Natural killer cell (primary cell): ENCODE measurements around the gene CAMTA1. TPM values are rescaled to one million over a fixed set of nuclear protein-coding genes. Genes with fewer than 3 reads are reported as not detected.
A peak's percentile ranks its signal among the peaks of the same experiment; 100 is the strongest.

Experiments
- ATAC-seq, 3 donors: fragments of 150-1000 bp in 2 of 3; fragments of 200-7000 bp in 1 of 3; cut with Tn5 transposase; 1 replicate in 1 of 3; 2 replicates in 2 of 3; pipeline ENCODE4 v1.10.0; 2021; ENCODE audit warnings: mild to moderate bottlenecking in 2 of 3, moderate library complexity in 2 of 3
- DNase-seq, 2 donors: peaks; one replicate each; pipeline versions ENCODE4 v3.0.0 to v3.0.0-alpha.2; 2013 to 2021; ENCODE audit warnings: mixed read lengths in 1 of 2
- H3K27ac ChIP-seq: one replicate; pipeline ENCODE4 v1.5.1; 2013; ENCODE audit warnings: mild to moderate bottlenecking, low read length
- H3K27me3 ChIP-seq: one replicate; pipeline ENCODE4 v1.6.1; 2013; ENCODE audit warnings: low read length; ENCODE audit not compliant: control insufficient read depth, insufficient read depth
- H3K36me3 ChIP-seq: one replicate; pipeline ENCODE4 v1.6.1; 2013; ENCODE audit warnings: low read length; ENCODE audit not compliant: control insufficient read depth, insufficient read depth
- H3K4me1 ChIP-seq: one replicate; pipeline ENCODE4 v1.6.1; 2013; ENCODE audit warnings: low read length; ENCODE audit not compliant: control insufficient read depth, insufficient read depth
- H3K4me3 ChIP-seq: one replicate; pipeline ENCODE4 v1.5.1; 2013; ENCODE audit warnings: low read length
- H3K9me3 ChIP-seq: one replicate; pipeline ENCODE4 v1.6.1; 2013; ENCODE audit warnings: low read length; ENCODE audit not compliant: control insufficient read depth, insufficient read depth
- H3K27ac Mint-ChIP-seq, 2 donors: one replicate each; pipeline ENCODE4 v1.8.0; 2022; ENCODE audit warnings: mild to moderate bottlenecking in 2 of 2, mixed read lengths in 2 of 2, moderate library complexity in 1 of 2
- H3K27me3 Mint-ChIP-seq, 2 donors: one replicate each; pipeline ENCODE4 v1.8.0; 2022; ENCODE audit warnings: low read depth in 2 of 2, mixed read lengths in 2 of 2
- H3K36me3 Mint-ChIP-seq: one replicate; pipeline ENCODE4 v1.8.0; 2022; ENCODE audit warnings: mixed read lengths
- H3K4me1 Mint-ChIP-seq, 2 donors: one replicate each; pipeline ENCODE4 v1.8.0; 2022; ENCODE audit warnings: mixed read lengths in 2 of 2
- H3K4me3 Mint-ChIP-seq: one replicate; pipeline ENCODE4 v1.8.0; 2022; ENCODE audit warnings: mild to moderate bottlenecking, moderate library complexity, mixed read lengths
- H3K9me3 Mint-ChIP-seq, 2 donors: one replicate each; pipeline ENCODE4 v1.8.0; 2022; ENCODE audit warnings: mixed read lengths in 2 of 2
- CTCF ChIP-seq: fragments of 200-600 bp; IDR thresholded peaks from one replicate; pipeline ENCODE4 v1.8.0; 2022; ENCODE audit warnings: antibody characterized with exemption
- WGBS: methylation state at CpG from one replicate; pipeline ENCODE4 v1.1.7; 2013; ENCODE audit warnings: missing lambda C conversion rate; ENCODE audit not compliant: insufficient coverage; 5-methylcytosine and 5-hydroxymethylcytosine counted together
- intact Hi-C: fragments of 100-400 bp; cut with micrococcal nuclease; formaldehyde crosslinking; loops from one replicate; pipeline ENCODE4 v1.14.2; 2022
- total RNA-seq, 4 donors: library from RNA; stranded (reverse); fragments of 120-200 nt in 1 of 4; gene quantifications; one replicate each; pipeline versions ENCODE4 v1.2.3 to v1.2.4, GENCODE V29; 2013 to 2022

The CAMTA1 gene
- total RNA-seq, 3 donors from 2014 or later (not counting 1 experiment from before 2014, with no cell fraction given) = 40.6 to 53.3 (median 44.9) TPM

GRCh38 chr1:7666249-7666648, 881.0 kb downstream of the CAMTA1 start:
- no peaks in the 10 kb centered on the region for H3K36me3 ChIP-seq
- peaks cover 14% of the 10 kb centered on the region for H3K4me1 ChIP-seq
- WGBS = 90% methylated on average over 6 of the region's 6 CpGs
- no peaks in the 10 kb centered on the region for H3K27me3 ChIP-seq
- no peaks in the 10 kb centered on the region for H3K9me3 ChIP-seq
- peaks cover 0 to 11% of the 10 kb centered on the region in 2 donors for H3K4me1 Mint-ChIP-seq
- H3K4me3 Mint-ChIP-seq = no peak overlapping the region
- no peak overlapping the region for H3K4me3 ChIP-seq
- no peak for TF ChIP-seq CTCF
- H3K27me3 Mint-ChIP-seq = peaks cover 0 to 2% of the 10 kb centered on the region in 2 donors
- H3K36me3 Mint-ChIP-seq = no peaks in the 10 kb centered on the region
- H3K27ac ChIP-seq = no peak overlapping the region
- no peak for DNase-seq
- no peak overlapping the region for H3K27ac Mint-ChIP-seq
- H3K9me3 Mint-ChIP-seq = no peaks in the 10 kb centered on the region
- ATAC-seq = no peak
- intact Hi-C loops = loop anchor here (2.0 kb wide), 1 partner anchor 237 kb away; no protein-coding TSS in a partner anchor

- Histone ChIP-seq H3K27ac (no peak overlapping the region), H3K4me3 (no peak overlapping the region), H3K9me3 (no peaks in the 10 kb centered on the region), H3K36me3 (no peaks in the 10 kb centered on the region), H3K27me3 (no peaks in the 10 kb centered on the region), H3K4me1 (peaks cover 14% of the 10 kb centered on the region)
- Mint-ChIP-seq H3K27ac (no peak overlapping the region), H3K36me3 (no peaks in the 10 kb centered on the region), H3K4me3 (no peak overlapping the region), H3K4me1 (peaks cover 0 to 11% of the 10 kb centered on the region in 2 donors), H3K9me3 (no peaks in the 10 kb centered on the region), H3K27me3 (peaks cover 0 to 3% of the 10 kb centered on the region in 2 donors)
- intact Hi-C loops = loop anchor here (1.0 to 2.0 kb wide), 2 partner anchors 86 to 236 kb away; no protein-coding TSS in a partner anchor
- 84% methylated on average over 11 of the region's 11 CpGs for WGBS
- ATAC-seq (no peak), DNase-seq (no peak)
- TF ChIP-seq CTCF = no peak
Observed at GRCh38 chr1:7667159-7667558, 881.9 kb downstream of the CAMTA1 start.

GRCh38 chr1:7667625-7668218, 882.5 kb downstream of the CAMTA1 start:
- peaks cover 16% of the 10 kb centered on the region for H3K4me1 ChIP-seq
- Mint-ChIP-seq H3K9me3 (no peaks in the 10 kb centered on the region), H3K27ac (no peak overlapping the region), H3K27me3 (peaks cover 0 to 5% of the 10 kb centered on the region in 2 donors), H3K36me3 (no peaks in the 10 kb centered on the region), H3K4me3 (no peak overlapping the region), H3K4me1 (peaks cover 0 to 11% of the 10 kb centered on the region in 2 donors)
- H3K36me3 ChIP-seq = no peaks in the 10 kb centered on the region
- peak; percentile 86 to 88 for DNase-seq
- intact Hi-C loops = loop anchor here (1.0 to 2.0 kb wide), 2 partner anchors 86 to 235 kb away; no protein-coding TSS in a partner anchor
- no peaks in the 10 kb centered on the region for H3K9me3 ChIP-seq
- H3K27ac ChIP-seq = no peak overlapping the region
- ATAC-seq = peak; percentile 83 to 94 (median 88)
- no peak overlapping the region for H3K4me3 ChIP-seq
- H3K27me3 ChIP-seq = no peaks in the 10 kb centered on the region
- 28% methylated on average over 11 of the region's 11 CpGs for WGBS
- TF ChIP-seq CTCF = peak; percentile 94
